Activated effector memory CD4-positive, alpha-beta T cell treated with Interleukin-2 at 50 U/mL for 16 hours (primary cell): ENCODE results near the gene SYTL3.
A peak's percentile ranks its signal among the peaks of the same experiment; 100 is the strongest.
"Not testable (repeated sequence)": the region's sequence is repeated elsewhere in the genome, so short reads cannot be mapped to it uniquely, and the experiment has no call there.

Experiments used
- DNase-seq: peaks from one replicate; pipeline ENCODE4 v3.0.0-alpha.2; 2020

The SYTL3 gene

GRCh38 chr6:158665332-158665731, 15.5 kb downstream of the SYTL3 start:
- DNase-seq: no peak

- no peak for DNase-seq
Measured at GRCh38 chr6:158666628-158667359, 16.9 kb downstream of the SYTL3 start.

GRCh38 chr6:158667360-158667981, 17.6 kb downstream of the SYTL3 start:
- no peak for DNase-seq

- no peak for DNase-seq
Measured at GRCh38 chr6:158668707-158669103, 18.9 kb downstream of the SYTL3 start.

GRCh38 chr6:158669145-158670035, 19.5 kb downstream of the SYTL3 start:
- DNase-seq: no peak

GRCh38 chr6:158672119-158672518, 22.3 kb downstream of the SYTL3 start:
- DNase-seq: not testable (repeated sequence)

GRCh38 chr6:158672726-158673125, 22.9 kb downstream of the SYTL3 start:
- no peak for DNase-seq

GRCh38 chr6:158674342-158675131, 24.7 kb downstream of the SYTL3 start:
- DNase-seq: no peak

GRCh38 chr6:158677094-158677493, 27.2 kb downstream of the SYTL3 start:
- DNase-seq: not testable (repeated sequence)

GRCh38 chr6:158677906-158678578, 28.2 kb downstream of the SYTL3 start:
- no peak for DNase-seq

- no peak for DNase-seq
Measured at GRCh38 chr6:158680015-158680414, 30.2 kb downstream of the SYTL3 start.

GRCh38 chr6:158680481-158680880, 30.6 kb downstream of the SYTL3 start:
- no peak for DNase-seq

GRCh38 chr6:158684311-158684710, 34.5 kb downstream of the SYTL3 start:
- DNase-seq: no peak

GRCh38 chr6:158684745-158685324, 35.0 kb downstream of the SYTL3 start:
- DNase-seq: no peak

- DNase-seq: no peak
Measured at GRCh38 chr6:158686311-158686710, 36.5 kb downstream of the SYTL3 start.

GRCh38 chr6:158686791-158687381, 37.0 kb downstream of the SYTL3 start:
- DNase-seq: peak; percentile 12

- DNase-seq: no peak
Measured at GRCh38 chr6:158687506-158687905, 37.7 kb downstream of the SYTL3 start.

GRCh38 chr6:158688860-158689259, 39.0 kb downstream of the SYTL3 start:
- no peak for DNase-seq

GRCh38 chr6:158694913-158695312, 45.1 kb downstream of the SYTL3 start:
- DNase-seq: no peak

- no peak for DNase-seq
Measured at GRCh38 chr6:158697811-158698210, 48.0 kb downstream of the SYTL3 start.

- no peak for DNase-seq
Measured at GRCh38 chr6:158698931-158699330, 49.1 kb downstream of the SYTL3 start.
